SW 1271 (cell line): ENCODE results near the gene CCDC70.
A peak's percentile ranks its signal among the peaks of the same experiment; 100 is the strongest.

Source experiments
- DNase-seq, 2 experiments: peaks; one replicate each; lab custom pipeline; 2025; lab: John Stamatoyannopoulos, UW

The CCDC70 gene

DNA sequence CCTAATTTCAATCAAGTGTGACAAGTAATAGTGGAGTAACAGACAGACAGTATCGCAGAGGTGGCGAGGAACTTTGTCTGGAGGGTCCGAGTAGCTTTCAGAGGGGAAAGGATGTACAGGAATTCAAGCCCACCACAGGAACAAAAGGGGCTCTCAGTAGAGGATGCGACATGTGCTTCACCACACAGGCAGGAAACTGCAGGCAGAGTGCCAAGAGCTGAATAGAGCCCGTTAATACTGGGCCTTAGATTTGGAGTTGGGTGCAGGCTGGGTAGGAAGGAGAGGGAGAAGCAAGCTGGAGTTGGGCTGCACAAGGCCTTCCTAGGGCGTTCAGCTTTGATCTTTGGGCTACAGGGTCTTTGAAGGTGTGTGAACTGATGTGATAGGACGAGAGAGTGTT is 1.2 kb downstream of the CCDC70 start:
- no peak for DNase-seq

DNA sequence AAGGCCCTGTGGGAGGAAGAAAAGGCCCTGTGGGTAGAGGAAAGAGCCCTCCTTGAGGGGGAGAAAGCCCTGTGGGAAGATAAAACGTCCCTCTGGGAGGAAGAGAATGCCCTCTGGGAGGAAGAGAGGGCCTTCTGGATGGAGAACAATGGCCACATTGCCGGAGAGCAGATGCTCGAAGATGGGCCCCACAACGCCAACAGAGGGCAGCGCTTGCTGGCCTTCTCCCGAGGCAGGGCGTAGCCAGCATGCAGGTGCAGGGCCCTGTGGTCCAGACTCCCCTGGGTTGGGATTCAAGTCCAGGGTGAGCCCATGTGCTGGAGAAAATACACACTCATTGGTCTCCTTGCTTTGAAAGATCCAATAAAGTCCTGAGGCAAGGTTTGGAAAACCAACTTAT is 4.1 kb downstream of the CCDC70 start:
- DNase-seq = no peak

DNA sequence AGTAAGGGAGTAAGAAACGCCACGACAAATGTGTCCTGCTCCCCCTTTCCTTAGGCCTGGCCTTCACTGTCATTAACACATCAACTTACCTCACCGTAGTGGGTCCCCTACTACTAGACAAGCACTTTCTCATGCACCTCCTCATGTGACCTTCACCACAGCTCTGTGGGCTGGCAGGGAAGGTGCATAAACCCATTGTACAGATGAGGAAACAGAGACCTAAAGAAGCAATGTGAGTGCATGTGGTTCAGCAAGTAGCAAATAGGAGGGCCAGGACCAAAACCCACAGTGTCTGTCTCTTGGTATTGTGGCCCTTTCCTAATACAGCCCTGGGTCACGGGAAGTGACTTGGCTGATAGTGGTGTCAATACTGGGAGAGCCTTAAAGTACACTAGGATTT is 5.3 kb downstream of the CCDC70 start:
- no peak for DNase-seq

DNA sequence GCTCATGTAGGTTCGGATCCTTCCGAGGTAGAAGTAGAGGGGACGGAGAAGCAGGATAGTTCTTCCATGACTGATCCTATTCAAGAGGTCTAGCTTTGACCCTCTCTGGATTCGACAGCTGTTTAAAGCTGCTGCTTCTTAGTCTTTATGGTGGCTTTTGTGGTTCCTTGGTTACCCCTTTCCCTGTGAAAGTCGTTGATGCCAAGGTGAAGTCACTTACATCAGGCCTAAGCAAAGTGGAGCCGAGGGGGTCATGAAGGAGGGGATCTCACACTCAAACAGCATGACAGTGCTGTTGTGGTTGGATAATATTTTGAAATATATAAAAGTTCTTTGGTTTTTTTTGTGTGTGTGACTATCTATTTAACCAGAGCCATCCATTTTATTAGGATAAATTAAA is 8.1 kb downstream of the CCDC70 start:
- DNase-seq = no peak

DNA sequence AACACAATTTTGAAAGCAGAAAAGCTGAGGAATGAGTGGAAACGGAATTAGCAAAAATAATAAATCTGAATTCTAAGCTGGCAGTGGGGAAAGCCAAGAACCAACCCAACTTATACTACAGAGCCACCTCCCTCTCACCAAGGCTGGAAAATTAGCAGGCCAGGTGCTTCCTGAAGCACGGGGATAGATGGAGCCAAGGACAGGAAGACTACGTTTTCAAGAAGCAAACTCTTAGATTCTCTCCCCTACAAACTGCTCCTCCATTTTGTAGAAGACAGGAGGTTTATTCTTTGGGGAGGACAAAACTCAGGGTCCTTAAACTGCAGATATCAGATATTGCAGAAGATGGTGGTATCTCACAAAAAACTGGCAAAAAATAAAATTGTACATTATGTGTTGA is 8.8 kb downstream of the CCDC70 start:
- no peak for DNase-seq

DNA sequence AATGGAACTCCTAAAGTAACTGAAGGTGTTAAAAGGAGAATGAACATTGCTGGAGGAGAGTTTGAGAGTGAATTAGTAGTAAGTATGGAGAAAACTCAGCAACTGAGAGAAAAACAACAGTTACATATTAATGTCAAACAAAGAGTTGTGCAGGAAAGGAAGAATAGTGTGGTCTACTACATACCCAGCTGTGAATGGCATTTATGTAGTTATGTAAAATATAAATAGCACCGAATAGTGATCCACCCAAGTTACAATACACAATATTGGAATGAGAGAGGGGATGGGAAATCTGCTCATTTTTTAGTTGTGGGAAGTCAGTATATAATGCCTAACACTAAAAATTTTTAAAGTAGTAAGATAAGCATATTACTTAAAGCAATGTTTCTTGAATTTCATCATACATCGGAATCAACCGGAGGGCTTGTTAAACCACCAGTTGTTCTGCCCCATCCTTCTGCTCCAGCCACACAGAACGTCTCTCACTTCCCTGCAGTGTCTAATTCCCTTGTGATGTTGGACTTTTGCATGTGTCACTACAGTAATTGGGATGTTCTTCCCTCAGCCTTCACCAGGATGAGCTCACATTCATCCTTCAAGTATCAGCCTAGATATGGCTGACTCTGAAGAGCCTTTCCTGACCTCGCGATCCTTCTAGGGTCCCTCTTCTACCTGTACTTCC is 11.5 kb downstream of the CCDC70 start:
- DNase-seq = no peak

DNA sequence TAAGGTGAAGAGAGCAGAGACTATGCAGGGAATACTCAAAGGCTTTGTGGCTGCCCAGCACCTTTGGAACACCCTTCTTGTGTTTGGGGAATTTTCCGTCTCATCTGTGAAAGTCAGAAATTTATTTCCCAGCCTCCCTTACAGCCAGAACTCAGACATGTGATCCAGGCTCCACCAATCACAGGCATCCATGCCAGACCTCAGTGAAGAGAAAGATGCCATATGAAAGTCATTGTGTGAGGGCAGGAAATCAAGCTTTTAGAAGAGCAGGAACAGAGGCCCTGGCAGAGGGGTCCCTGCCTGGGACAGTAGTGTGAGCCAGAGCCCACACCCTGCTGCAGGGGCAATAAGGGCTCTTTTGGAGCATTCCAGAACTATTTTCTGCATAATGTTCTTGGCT is 12.1 kb downstream of the CCDC70 start:
- no peak for DNase-seq

DNA sequence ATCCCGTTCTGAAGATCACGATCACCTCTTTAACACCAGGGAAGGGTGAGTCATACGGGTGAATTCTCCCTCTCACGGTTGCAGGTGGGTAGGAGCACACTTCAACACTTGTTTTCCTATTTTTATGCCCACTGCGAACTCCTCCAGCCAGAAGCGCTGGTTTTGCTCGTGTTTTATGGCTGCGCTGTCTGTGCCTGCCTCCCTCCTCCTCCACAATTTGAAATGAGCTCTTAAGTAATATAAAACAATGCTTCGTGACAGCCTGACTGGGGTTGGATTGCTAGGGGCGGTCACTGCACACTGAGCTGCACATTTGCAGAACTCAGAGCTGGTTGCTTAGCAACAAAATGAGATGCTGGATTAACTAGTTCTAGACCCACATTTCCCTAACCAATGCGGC is 12.9 kb downstream of the CCDC70 start:
- no peak for DNase-seq

DNA sequence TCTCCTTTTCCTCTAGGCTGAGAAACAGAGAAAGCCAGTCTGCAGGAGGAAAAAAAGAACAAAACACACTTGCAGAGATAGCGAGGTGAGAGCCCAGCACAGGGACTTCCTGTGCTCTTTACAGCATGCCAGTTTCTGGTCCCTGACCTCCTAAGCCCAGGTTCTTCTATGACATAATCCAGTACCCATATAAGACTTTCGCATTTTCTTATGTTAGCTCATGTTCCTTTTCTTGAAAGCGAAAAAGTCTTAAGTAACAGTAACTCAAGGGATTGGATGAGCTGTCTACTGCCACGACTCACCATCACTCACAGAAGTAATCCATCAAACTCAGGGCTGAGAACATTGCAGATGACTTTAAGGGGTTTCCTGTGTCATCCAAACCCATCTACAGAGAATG is 17.4 kb downstream of the CCDC70 start:
- no peak for DNase-seq

DNA sequence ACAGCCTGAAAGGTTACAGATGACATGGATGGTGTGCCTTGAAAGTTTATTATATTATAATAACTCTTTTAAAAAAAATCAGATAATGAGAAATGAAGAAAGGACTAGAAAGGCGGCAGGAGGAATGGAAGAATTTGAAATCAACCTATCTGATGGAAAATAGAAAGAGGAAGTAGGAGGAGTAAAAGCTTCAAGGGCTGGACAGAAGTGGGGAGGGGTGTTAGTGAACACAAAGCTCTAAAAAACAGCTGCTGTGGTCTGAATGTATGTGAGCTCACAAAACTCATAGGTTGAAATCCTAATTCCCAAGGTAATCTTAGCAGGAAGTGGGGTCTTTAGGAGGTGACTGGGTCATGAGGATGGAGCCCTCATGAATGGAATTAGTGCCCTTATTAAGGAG is 19.5 kb downstream of the CCDC70 start:
- DNase-seq = no peak

DNA sequence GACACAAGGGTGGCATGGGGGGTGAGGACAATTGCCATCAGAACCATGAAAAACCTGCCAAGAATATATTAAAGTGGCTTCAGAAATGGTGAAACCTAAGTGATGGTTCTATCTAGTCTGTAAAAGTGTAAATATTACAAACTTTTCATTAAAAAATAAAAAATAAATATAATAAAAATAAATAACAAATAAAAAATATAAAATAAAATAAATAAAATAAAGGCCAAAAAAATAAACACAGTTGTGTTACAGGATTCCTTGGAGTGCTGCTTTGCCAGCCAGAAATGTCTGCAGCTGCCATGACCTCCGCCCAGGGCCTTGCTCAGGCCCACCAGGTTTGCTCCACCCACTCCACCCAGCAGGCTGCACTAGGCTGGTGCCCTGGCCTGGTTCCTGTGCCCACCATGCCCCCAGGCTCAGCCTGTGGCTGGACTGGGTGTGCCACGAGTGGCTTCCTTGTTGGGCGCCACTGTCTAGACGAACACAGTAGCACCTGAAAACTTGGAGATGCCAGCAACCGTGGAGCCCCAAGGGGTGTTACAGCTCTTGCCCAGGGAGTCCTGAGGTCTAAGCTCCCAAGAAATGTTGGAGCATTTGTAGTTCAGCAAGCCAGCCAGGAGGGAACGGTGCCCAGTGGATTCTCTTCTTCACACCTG is 20.9 kb downstream of the CCDC70 start:
- no peak for DNase-seq

DNA sequence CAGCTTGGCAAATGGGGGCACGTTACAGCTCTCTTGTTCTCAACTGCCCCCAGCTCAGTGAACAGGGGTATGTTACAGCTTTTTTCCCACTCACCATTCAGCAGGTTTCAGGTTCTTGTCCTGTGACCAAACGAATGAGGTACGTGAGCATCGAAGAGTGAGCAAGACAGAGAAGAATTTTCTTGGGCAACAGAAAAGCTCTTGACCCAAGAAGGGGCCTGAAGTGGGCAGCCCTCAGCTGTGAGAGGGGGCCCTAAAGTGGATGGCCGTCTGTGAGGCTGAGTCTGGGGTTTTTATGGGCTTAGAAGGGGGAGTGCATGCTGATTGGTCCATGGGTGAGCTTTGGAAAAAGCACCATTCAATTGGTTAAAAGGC is 21.4 kb downstream of the CCDC70 start:
- DNase-seq = no peak

DNA sequence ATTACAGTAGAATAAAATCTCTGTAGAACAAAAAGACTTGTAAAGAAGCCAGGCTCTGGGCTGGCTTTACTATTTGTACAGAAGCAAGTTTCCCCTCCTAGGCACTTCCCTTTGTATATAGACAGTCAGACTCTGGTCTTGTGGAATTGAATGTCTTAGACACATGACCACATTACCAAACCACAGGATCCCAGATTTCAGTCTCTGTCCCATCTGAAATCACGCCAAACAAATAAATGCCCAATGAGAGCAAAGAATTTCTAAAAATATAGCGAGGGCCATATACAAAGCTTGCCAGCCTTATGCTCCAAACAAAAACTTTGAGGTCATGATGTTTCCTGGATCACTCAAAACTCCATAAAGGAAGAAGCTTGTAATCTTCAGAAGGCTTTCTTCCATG is 23.9 kb downstream of the CCDC70 start:
- DNase-seq = no peak

DNA sequence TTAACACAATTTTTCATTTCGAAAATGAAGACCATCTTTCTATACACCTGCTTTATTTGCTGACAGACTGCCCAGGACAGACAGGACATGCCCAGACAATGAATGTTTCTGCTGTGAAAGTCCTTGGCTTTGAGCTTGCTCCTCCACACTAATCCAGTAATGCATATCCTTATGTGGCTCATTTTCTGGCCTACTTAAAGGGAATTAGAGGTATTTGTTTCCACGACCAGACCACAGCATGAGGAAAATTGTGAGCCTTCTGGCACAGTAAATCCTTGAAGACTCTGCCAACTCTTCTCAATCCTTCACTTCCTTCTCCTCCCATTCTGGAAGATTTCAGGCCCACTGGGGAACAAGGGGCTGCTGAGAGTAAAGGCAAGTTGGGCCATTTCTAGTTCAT is 25.7 kb downstream of the CCDC70 start:
- no peak for DNase-seq

DNA sequence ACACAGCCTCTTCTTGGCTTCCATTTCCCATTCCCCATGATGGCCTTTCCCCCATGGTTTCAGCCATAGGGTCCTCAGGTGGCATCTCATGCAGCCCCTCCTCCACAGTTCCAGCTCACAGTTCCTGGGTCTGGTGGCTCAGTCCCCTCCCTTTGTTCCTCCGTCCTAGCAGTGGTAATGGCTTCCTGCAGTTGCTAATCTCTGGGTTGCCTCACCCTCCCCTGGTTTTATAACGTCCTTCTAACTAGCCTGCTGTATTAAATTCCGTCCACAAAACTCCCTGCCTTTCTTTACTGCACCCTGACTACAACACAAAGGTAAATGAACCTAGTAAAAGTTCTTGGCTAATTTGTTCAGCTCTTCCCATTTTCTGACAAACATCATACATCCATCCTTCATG is 30.9 kb downstream of the CCDC70 start:
- DNase-seq = no peak

DNA sequence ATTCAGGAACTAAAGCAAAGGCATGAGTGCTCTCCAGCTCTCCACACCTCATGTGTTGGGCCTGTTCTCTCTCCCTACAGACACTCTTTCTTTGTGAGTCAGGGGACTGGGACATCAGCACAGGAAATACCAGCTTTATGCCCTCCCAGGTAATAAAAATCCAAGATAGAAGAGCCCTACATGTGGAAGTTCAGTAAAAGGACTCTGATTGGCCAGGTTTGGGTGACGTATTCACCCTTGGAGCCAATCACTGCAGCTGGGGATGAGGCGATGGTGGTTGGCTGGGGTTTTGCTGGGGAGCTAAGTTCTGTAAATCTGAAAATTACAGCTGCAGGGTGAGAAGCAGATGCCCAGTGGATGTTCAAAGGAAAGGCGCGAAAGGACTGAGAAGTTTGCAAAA is 32.5 kb downstream of the CCDC70 start:
- no peak for DNase-seq

DNA sequence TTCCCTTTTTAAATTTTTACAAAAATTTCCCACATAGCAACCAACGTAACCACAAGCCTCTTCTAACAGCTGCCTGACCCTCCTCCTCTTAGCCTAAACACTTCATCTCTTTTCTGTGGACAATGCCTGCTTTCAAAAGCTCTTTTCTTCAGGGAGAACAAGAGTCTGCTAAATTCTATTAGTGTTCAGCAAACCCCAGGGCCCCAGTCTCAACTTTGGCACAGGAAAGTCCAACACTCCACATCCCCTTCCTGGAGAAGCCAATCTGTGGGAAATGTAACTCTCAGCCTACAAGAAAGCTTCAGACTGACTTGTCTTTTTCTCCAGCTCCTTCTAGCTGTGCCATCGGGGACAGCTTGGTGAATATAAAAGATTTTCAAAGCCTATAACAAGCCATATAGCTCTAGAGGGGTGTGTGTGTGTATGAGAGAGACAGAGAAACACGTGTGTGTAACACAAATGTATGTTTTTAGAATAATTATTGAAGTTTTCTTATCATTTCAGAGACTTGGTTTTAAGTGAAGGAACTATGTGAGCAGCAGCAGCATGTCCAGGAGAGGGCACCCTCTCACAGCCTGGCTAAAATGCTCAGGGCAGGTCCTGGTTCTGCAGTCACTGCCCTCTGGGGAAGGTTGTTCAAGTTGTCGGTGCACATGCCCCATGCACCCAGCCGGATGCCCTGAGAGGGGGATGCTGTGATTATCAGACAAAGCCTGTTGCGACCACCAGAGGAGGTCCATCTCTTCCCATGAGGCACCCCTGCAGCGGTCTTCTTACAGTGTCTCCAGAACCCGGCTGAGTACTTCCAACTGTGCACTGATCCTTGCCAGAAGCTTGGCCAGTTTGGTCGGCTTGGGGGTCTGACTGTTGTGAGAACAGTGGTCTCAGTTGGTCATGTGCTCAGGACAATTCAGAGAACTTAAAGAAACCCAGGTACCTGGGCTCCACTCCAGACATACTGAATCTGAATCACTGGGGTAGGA is 34.4 kb downstream of the CCDC70 start:
- DNase-seq = peak in 1 of 2 experiments; percentile 20

DNA sequence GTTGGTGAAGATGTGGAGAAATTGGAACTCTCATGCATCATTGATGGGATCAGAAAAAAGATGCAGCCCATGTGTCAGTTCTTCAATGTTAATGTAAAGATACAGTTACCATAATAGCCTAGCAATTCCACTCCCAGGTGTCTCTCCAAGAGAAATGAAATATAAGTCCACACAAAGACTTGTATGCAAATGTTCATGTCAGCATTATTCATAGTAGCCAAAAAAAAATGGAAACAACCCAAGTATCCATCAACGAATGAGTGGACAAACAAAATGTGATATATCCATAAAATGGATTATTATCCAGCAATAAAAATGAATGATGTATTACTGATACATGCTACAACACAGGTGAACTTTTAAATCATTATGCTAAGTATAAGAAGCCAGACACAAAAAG is 38.7 kb downstream of the CCDC70 start:
- no peak for DNase-seq

DNA sequence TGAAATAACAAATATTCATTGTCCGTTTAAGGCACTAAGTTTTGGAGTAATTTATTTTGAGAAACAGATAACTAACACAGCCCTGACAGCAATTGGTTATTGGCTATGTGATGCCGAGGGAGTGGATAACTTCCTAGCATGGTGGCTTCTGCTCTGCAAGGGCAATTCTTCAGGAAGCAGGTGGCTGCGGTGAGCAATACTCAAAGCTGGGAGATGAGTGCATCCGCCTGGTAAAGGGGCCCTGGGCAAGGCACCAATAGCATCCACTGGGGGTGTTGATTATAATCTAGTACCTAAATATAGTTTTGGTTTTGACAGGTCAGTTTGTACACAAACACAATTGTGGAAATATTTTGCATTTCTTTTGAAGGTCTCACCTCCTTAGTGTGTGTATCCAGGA is 41.0 kb downstream of the CCDC70 start:
- DNase-seq = no peak

DNA sequence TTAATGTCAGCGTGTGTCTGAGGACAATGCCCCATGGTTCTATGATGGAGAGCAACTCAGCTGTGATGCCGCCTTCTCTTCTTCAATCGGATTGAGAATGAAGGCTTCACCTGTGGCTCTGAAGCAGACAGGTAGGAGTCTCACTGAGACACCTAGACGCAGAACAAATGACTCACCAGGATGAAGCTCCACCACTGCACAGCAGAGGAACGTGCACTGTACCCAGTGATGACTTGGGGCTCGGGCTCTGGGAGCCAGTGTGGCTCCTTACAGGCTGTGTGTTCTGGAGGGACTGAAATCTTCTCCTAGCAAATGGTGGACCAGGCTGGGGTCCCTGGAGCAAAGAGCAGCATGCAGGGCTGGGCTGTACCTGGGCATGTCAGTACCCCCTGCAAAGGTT is 44.0 kb downstream of the CCDC70 start:
- no peak for DNase-seq

DNA sequence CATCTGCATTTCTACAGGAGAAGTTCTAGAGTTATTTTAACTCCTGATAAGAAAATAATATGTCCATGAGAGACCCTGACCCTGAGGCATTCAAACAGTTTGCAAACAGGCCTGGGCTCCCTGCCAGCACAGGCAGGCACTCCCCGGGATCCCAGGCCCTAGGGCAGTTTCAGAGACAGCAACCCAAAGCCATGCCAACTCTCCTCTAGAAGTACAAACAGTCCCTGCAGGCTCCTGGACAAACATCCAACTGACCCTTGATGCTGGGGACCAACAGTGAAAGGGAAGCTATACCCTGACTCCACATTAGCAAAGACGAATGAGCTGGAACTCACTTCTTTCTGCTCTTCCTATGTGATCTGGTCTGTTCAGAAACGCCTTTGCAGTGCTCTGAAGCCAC is 44.8 kb downstream of the CCDC70 start:
- no peak for DNase-seq

DNA sequence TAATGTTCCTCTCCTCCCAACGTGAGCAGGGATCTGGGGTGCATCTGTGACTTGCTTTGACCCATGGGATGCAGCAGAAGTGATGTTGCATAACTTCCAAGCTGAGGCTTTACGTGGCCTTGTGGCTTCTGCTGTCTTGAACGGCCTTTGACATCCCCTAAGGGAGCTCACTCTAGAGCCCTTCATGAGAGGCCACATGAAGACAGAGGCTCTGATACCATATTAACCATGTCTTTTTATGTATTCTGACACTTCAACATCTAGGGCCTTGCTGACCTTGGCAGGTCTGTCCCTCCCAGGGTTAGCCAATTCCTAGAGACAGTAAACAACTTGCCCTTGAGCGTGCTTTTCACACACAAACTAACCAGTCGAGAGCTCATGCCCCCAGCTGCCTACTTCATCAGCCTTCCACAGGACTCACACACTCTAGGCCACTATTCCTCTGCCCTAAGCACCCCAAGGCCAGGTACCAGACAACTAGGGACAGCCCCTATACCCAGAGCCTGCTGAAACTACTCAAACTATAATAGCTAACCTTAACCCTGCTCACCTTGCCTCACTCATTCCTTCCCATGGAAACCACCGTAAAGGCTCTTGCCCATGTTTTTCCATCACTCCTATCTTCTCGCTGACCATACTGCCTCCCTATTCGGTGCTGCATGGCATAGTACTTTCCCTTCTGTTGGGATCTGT is 45.4 kb downstream of the CCDC70 start:
- no peak for DNase-seq
